Activated CD8-positive, alpha-beta memory T cell treated with anti-CD3 and anti-CD28 coated beads, Interleukin-2, amount 10 ng/mL, durations not matched to agents 7 days and 5 days (primary cell): Measurements from ENCODE around the gene ZSCAN25. TPM values are rescaled to one million over a fixed set of nuclear protein-coding genes. Genes with fewer than 3 reads are reported as not detected.
"Not testable (repeated sequence)": the region's sequence is repeated elsewhere in the genome, so short reads cannot be mapped to it uniquely, and the experiment has no call there.

ENCODE experiments used
- ATAC-seq: fragments of 150-1000 bp; cut with Tn5 transposase; one replicate; pipeline ENCODE4 v1.10.0; 2021; ENCODE audit warnings: moderate library complexity
- CTCF ChIA-PET: fragments of 350-600 bp; sonication (Branson Sonifier 250); formaldehyde crosslinking; loops from one replicate; lab custom pipeline; 2021; ENCODE audit warnings: antibody characterized with exemption; lab: Charles Lee
- DNase-seq: peaks from one replicate; pipeline ENCODE4 v3.0.0-alpha.2; 2020
- H3K27ac Mint-ChIP-seq: one replicate; pipeline ENCODE4 v1.8.0; 2021; ENCODE audit warnings: mild to moderate bottlenecking, mixed read lengths
- H3K27me3 Mint-ChIP-seq: one replicate; pipeline ENCODE4 v1.8.0; 2021; ENCODE audit warnings: mixed read lengths
- H3K36me3 Mint-ChIP-seq: one replicate; pipeline ENCODE4 v1.8.0; 2021; ENCODE audit warnings: mild to moderate bottlenecking, mixed read lengths
- H3K4me1 Mint-ChIP-seq: one replicate; pipeline ENCODE4 v1.8.0; 2021; ENCODE audit warnings: mixed read lengths
- H3K4me3 Mint-ChIP-seq: one replicate; pipeline ENCODE4 v1.8.0; 2021; ENCODE audit warnings: mild to moderate bottlenecking, moderate library complexity, mixed read lengths
- H3K9me3 Mint-ChIP-seq: one replicate; pipeline ENCODE4 v1.8.0; 2022; ENCODE audit warnings: low read depth, mixed read lengths
- total RNA-seq, 2 experiments: library from RNA; stranded (reverse); gene quantifications; one replicate each; pipeline ENCODE4 v1.2.3, GENCODE V29; 2021

ZSCAN25 gene
- total RNA-seq, 2 experiments from 2014 or later, result 26.8 to 31.7 TPM

- ATAC-seq (no peak), DNase-seq (no peak)
- Mint-ChIP-seq H3K9me3 (no peaks in the 10 kb centered on the region), H3K4me1 (peaks cover 8% of the 10 kb centered on the region), H3K4me3 (no peak overlapping the region), H3K27ac (no peak overlapping the region), H3K36me3 (peaks cover 44% of the 10 kb centered on the region), H3K27me3 (no peaks in the 10 kb centered on the region)
- CTCF ChIA-PET, result no interaction called here
Measured at GRCh38 chr7:99639267-99639666, 22.5 kb downstream of the ZSCAN25 start.

- CTCF ChIA-PET, result interaction anchor here (1.9 kb wide), 1 partner anchor 10 kb away, joined by 4 read pairs; no protein-coding TSS in a partner anchor
- Mint-ChIP-seq H3K4me1 (peaks cover 5% of the 10 kb centered on the region), H3K27ac (no peak overlapping the region), H3K27me3 (no peaks in the 10 kb centered on the region), H3K4me3 (no peak overlapping the region), H3K9me3 (peaks cover 3% of the 10 kb centered on the region), H3K36me3 (peaks cover 57% of the 10 kb centered on the region)
- ATAC-seq, result no peak
- DNase-seq, result no peak
Measured at GRCh38 chr7:99642027-99642426, 25.3 kb downstream of the ZSCAN25 start.

GRCh38 chr7:99643464-99643863 is 26.7 kb downstream of the ZSCAN25 start:
- no peak for DNase-seq
- Mint-ChIP-seq H3K27me3 (no peaks in the 10 kb centered on the region), H3K27ac (no peak overlapping the region), H3K4me1 (peaks cover 3% of the 10 kb centered on the region), H3K4me3 (no peak overlapping the region), H3K9me3 (peaks cover 3% of the 10 kb centered on the region), H3K36me3 (peaks cover 48% of the 10 kb centered on the region)
- CTCF ChIA-PET, result no interaction called here
- ATAC-seq, result no peak

GRCh38 chr7:99644431-99644830 is 27.7 kb downstream of the ZSCAN25 start:
- H3K4me1 Mint-ChIP-seq, result peaks cover 3% of the 10 kb centered on the region
- H3K27me3 Mint-ChIP-seq, result no peaks in the 10 kb centered on the region
- H3K9me3 Mint-ChIP-seq, result peaks cover 3% of the 10 kb centered on the region
- CTCF ChIA-PET, result interaction anchor here (0.5 kb wide), 1 partner anchor 152 kb away, joined by 3 read pairs; no protein-coding TSS in a partner anchor
- H3K27ac Mint-ChIP-seq, result no peak overlapping the region
- H3K4me3 Mint-ChIP-seq, result no peak overlapping the region
- ATAC-seq, result no peak
- DNase-seq, result no peak
- peaks cover 47% of the 10 kb centered on the region for H3K36me3 Mint-ChIP-seq

GRCh38 chr7:99645590-99645989 is 28.8 kb downstream of the ZSCAN25 start:
- ATAC-seq (no peak), DNase-seq (no peak)
- H3K27me3 Mint-ChIP-seq, result no peaks in the 10 kb centered on the region
- H3K4me3 Mint-ChIP-seq, result no peak overlapping the region
- H3K4me1 Mint-ChIP-seq, result peaks cover 3% of the 10 kb centered on the region
- CTCF ChIA-PET, result no interaction called here
- H3K36me3 Mint-ChIP-seq, result peaks cover 41% of the 10 kb centered on the region
- H3K9me3 Mint-ChIP-seq, result peaks cover 3% of the 10 kb centered on the region
- H3K27ac Mint-ChIP-seq, result no peak overlapping the region

GRCh38 chr7:99648843-99649242 is 32.1 kb downstream of the ZSCAN25 start:
- Mint-ChIP-seq H3K4me3 (no peak overlapping the region), H3K4me1 (peaks cover 1% of the 10 kb centered on the region), H3K27me3 (no peaks in the 10 kb centered on the region), H3K36me3 (peaks cover 35% of the 10 kb centered on the region), H3K9me3 (peaks cover 3% of the 10 kb centered on the region), H3K27ac (no peak overlapping the region)
- CTCF ChIA-PET, result no interaction called here
- DNase-seq, result no peak
- ATAC-seq, result no peak

GRCh38 chr7:99651290-99651689 is 34.5 kb downstream of the ZSCAN25 start:
- DNase-seq (no peak), ATAC-seq (no peak)
- Mint-ChIP-seq H3K9me3 (no peaks in the 10 kb centered on the region), H3K36me3 (peaks cover 22% of the 10 kb centered on the region), H3K4me3 (no peak overlapping the region), H3K27me3 (no peaks in the 10 kb centered on the region), H3K4me1 (peaks cover 1% of the 10 kb centered on the region), H3K27ac (no peak overlapping the region)
- CTCF ChIA-PET, result no interaction called here

GRCh38 chr7:99652671-99653070 is 35.9 kb downstream of the ZSCAN25 start:
- CTCF ChIA-PET, result no interaction called here

GRCh38 chr7:99653269-99653668 is 36.5 kb downstream of the ZSCAN25 start:
- H3K27me3 Mint-ChIP-seq, H3K4me3 Mint-ChIP-seq, H3K27ac Mint-ChIP-seq, H3K4me1 Mint-ChIP-seq, DNase-seq, ATAC-seq, H3K9me3 Mint-ChIP-seq, CTCF ChIA-PET: not testable (repeated sequence)
- H3K36me3 Mint-ChIP-seq, result peaks cover 19% of the 10 kb centered on the region

More at GRCh38 chr7:99652671-99653070, 35.9 kb downstream of the ZSCAN25 start:
- H3K27ac Mint-ChIP-seq, result no peak overlapping the region
- no peaks in the 10 kb centered on the region for H3K27me3 Mint-ChIP-seq
- H3K4me3 Mint-ChIP-seq, result no peak overlapping the region
- no peak for DNase-seq
- no peaks in the 10 kb centered on the region for H3K9me3 Mint-ChIP-seq
- ATAC-seq, result no peak
- H3K36me3 Mint-ChIP-seq, result peaks cover 17% of the 10 kb centered on the region
- peaks cover 1% of the 10 kb centered on the region for H3K4me1 Mint-ChIP-seq

GRCh38 chr7:99653754-99654153 is 37.0 kb downstream of the ZSCAN25 start:
- peaks cover 1% of the 10 kb centered on the region for H3K4me1 Mint-ChIP-seq
- H3K4me3 Mint-ChIP-seq, result no peak overlapping the region
- peaks cover 1% of the 10 kb centered on the region for H3K9me3 Mint-ChIP-seq
- peaks cover 21% of the 10 kb centered on the region for H3K36me3 Mint-ChIP-seq
- H3K27me3 Mint-ChIP-seq, result no peaks in the 10 kb centered on the region
- H3K27ac Mint-ChIP-seq, result no peak overlapping the region
- no peak for DNase-seq
- ATAC-seq, result no peak
- CTCF ChIA-PET, result no interaction called here

- H3K27ac Mint-ChIP-seq, result not testable (repeated sequence)
Measured at GRCh38 chr7:99654626-99655025, 37.9 kb downstream of the ZSCAN25 start.

GRCh38 chr7:99657879-99658278 is 41.1 kb downstream of the ZSCAN25 start:
- CTCF ChIA-PET, DNase-seq, ATAC-seq, H3K4me3 Mint-ChIP-seq, H3K9me3 Mint-ChIP-seq, H3K4me1 Mint-ChIP-seq, H3K27ac Mint-ChIP-seq, H3K27me3 Mint-ChIP-seq: not testable (repeated sequence)
- peaks cover 35% of the 10 kb centered on the region for H3K36me3 Mint-ChIP-seq

More at GRCh38 chr7:99654626-99655025, 37.9 kb downstream of the ZSCAN25 start:
- H3K4me1 Mint-ChIP-seq, H3K9me3 Mint-ChIP-seq, H3K27me3 Mint-ChIP-seq, ATAC-seq, DNase-seq, H3K4me3 Mint-ChIP-seq, CTCF ChIA-PET: not testable (repeated sequence)
- H3K36me3 Mint-ChIP-seq, result peaks cover 24% of the 10 kb centered on the region

GRCh38 chr7:99665312-99666012 is 48.7 kb downstream of the ZSCAN25 start:
- H3K27ac Mint-ChIP-seq, result no peak overlapping the region
- no peak for ATAC-seq
- CTCF ChIA-PET, result no interaction called here

GRCh38 chr7:99666013-99666395 is 49.3 kb downstream of the ZSCAN25 start:
- no peaks in the 10 kb centered on the region for H3K27me3 Mint-ChIP-seq
- H3K4me3 Mint-ChIP-seq, result no peak overlapping the region
- CTCF ChIA-PET, result no interaction called here

More at GRCh38 chr7:99665312-99666012, 48.7 kb downstream of the ZSCAN25 start:
- Mint-ChIP-seq H3K4me1 (no peaks in the 10 kb centered on the region), H3K36me3 (peaks cover 24% of the 10 kb centered on the region), H3K4me3 (no peak overlapping the region), H3K27me3 (no peaks in the 10 kb centered on the region), H3K9me3 (no peaks in the 10 kb centered on the region)
- no peak for DNase-seq

More at GRCh38 chr7:99666013-99666395, 49.3 kb downstream of the ZSCAN25 start:
- ATAC-seq, result no peak
- DNase-seq, result no peak
- H3K4me1 Mint-ChIP-seq, result no peaks in the 10 kb centered on the region
- peaks cover 23% of the 10 kb centered on the region for H3K36me3 Mint-ChIP-seq
- no peak overlapping the region for H3K27ac Mint-ChIP-seq
- no peaks in the 10 kb centered on the region for H3K9me3 Mint-ChIP-seq
